Astrocyte of the cerebellum (primary cell): ENCODE measurements around the gene VNN1.

Experiments used
- DNase-seq: peaks from one replicate; pipeline ENCODE4 v3.0.0-alpha.2; 2011; ENCODE audit warnings: low read depth
- H3K4me3 ChIP-seq: 2 replicates; pipeline ENCODE4 v1.5.1; 2011; ENCODE audit warnings: mild to moderate bottlenecking, low read depth, low read length, moderate library complexity
- CTCF ChIP-seq: IDR thresholded peaks from 2 replicates; pipeline ENCODE4 v1.5.1; 2012; ENCODE audit warnings: low read length, low read depth, moderate library complexity, mild to moderate bottlenecking; ENCODE audit errors: missing control alignments
- in situ Hi-C: cut with HindIII; loops from 2 replicates; pipeline ENCODE4 v1.10.0; 2017; ENCODE audit warnings: low sequenced_read_pairs

The VNN1 gene

GRCh38 chr6:132713352-132714134 is at the start of gene VNN1:
Gene VNN1, minus strand, starts transcription at chr6:132714055. Its CDS starts 20 bp downstream, at chr6:132714035.
- in situ Hi-C loops: no loop called here
- H3K4me3 ChIP-seq: no peak within 1 kb of the TSS
- no peak for TF ChIP-seq CTCF

DNA sequence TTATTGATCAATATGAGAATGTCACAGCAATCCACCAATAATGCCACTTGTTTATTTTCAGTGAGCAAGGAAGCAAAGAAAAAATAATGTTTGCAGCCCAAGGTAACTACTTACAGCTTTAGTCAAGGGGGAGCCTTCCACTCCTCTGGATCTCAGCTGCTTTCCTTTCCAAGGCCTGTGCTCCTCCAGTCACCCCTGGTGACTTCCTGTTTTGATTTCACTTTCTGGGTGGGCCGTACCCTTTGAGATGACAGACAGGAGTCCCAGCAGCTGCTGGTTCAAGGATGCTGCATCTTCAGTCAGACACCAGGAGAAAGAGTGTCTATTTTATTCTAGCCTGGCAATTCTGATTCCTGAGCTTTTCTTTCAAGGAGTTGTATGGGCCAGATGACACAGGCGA is 49.4 kb upstream of the VNN1 start:
- DNase-seq: no peak
- H3K4me3 ChIP-seq: no peak overlapping the region
- in situ Hi-C loops: no loop called here
- no peak for TF ChIP-seq CTCF

More at GRCh38 chr6:132713352-132714134, at the start of gene VNN1:
- DNase-seq: no peak

GRCh38 chr6:132760256-132760655 is 46.4 kb upstream of the VNN1 start:
- no peak for DNase-seq
- in situ Hi-C loops: no loop called here

DNA sequence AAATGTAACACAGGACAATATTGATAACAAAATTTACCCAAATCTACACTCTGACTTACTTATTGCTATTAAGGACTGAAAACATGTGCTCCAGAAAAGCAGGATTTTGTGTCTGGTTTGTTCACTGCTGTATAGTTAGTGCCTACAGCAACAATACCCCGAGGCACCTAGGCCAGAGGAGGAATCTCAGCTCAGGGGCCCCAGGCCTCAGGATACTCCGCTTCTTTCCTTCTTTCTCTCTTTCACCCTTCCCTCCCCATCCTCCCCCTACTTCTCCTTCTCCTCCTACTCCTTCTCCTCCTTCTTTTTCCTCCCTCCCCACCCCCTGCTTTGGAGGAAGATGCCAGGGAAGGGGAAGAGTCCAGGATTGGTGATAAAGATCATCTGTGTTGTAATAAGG is 44.8 kb upstream of the VNN1 start:
- DNase-seq: no peak
- no peak overlapping the region for H3K4me3 ChIP-seq
- TF ChIP-seq CTCF: no peak
- in situ Hi-C loops: no loop called here

More at GRCh38 chr6:132760256-132760655, 46.4 kb upstream of the VNN1 start:
- no peak overlapping the region for H3K4me3 ChIP-seq
- TF ChIP-seq CTCF: no peak

GRCh38 chr6:132752255-132752654 is 38.4 kb upstream of the VNN1 start:
- no peak overlapping the region for H3K4me3 ChIP-seq
- in situ Hi-C loops: no loop called here
- no peak for TF ChIP-seq CTCF
- no peak for DNase-seq

- in situ Hi-C loops: no loop called here
- no peak overlapping the region for H3K4me3 ChIP-seq
- no peak for TF ChIP-seq CTCF
- DNase-seq: no peak
These were observed 38.0 kb upstream of the VNN1 start for GRCh38 chr6:132751828-132752227.
